Measurements from ENCODE around the gene OAS1.

DNA sequence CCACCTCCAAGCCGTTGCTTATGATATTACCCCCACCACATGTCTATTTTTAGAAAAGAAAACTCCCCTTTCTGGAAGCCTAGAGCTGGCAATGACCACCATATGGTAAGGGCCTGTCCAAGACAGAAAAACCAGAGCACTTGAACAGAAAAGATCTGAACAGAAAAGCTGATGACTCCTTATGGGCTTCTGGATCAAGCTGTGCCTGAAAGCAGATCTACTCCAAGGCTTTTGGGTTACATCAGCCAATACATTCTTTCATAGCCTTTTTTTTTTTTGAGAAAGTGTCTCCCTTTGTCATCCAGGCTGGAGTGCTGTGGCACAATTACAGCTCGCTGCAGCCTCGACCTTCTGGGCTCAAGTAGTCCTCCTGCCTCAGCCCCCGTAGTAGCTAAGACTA lies 54.8 kb downstream of the OAS1 start:
- TF ChIP-seq ZNF174 (tag by site-specific recombination; IDR thresholded peaks at IDR 0.05) (no peak), ZFP41 (tag by site-specific recombination; IDR thresholded peaks at IDR 0.05; ENCODE audit: borderline replicate concordance) (no peak), ZNF184 (tag by site-specific recombination; IDR thresholded peaks at IDR 0.05) (no peak)
- TF ChIP-seq, protein P1, sequence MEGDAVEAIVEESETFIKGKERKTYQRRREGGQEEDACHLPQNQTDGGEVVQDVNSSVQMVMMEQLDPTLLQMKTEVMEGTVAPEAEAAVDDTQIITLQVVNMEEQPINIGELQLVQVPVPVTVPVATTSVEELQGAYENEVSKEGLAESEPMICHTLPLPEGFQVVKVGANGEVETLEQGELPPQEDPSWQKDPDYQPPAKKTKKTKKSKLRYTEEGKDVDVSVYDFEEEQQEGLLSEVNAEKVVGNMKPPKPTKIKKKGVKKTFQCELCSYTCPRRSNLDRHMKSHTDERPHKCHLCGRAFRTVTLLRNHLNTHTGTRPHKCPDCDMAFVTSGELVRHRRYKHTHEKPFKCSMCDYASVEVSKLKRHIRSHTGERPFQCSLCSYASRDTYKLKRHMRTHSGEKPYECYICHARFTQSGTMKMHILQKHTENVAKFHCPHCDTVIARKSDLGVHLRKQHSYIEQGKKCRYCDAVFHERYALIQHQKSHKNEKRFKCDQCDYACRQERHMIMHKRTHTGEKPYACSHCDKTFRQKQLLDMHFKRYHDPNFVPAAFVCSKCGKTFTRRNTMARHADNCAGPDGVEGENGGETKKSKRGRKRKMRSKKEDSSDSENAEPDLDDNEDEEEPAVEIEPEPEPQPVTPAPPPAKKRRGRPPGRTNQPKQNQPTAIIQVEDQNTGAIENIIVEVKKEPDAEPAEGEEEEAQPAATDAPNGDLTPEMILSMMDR (tag by site-specific recombination; IDR thresholded peaks at IDR 0.05), result no peak
